ENCODE results near the gene GABPB1. TPM values are rescaled to one million over a fixed set of nuclear protein-coding genes. Genes with fewer than 3 reads are reported as not detected.

GABPB1 gene
- polyA plus RNA-seq, 3 donors: 12.9 to 15.1 (median 14.9) TPM

DNA sequence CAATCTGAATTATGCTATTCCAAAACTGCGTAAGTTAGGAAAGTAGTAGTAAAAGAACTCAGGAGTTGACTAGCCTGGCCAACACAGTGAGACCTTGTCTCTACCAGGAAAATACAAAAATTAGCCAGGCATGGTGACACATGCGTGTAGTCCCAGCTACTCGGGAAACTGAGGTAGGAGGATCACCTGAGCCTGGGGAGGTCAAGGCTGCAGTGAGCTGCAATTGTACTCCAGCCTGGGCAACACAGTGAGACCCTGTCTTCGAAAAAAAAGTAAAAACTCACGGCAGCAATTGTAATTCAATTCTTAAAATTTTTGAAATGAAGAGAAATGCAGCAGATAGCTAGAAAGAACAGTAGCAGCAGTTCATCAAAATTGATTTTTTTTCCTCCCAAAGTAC is 9.7 kb downstream of the GABPB1 start:
- intact Hi-C loops (cut with micrococcal nuclease): no loop called here
- H3K4me1 ChIP-seq (ENCODE audit: control insufficient read depth in 1 of 2, insufficient read depth in 2 of 2, low read length in 2 of 2): peaks cover 20 to 30% of the 10 kb centered on the region in 2 donors
- H3K4me1 Mint-ChIP-seq: peaks cover 35% of the 10 kb centered on the region
- no peak overlapping the region for H3K4me3 ChIP-seq (replicated peaks in 1 of 3; ENCODE audit: low read depth in 2 of 3, low read length in 3 of 3)
- no peak overlapping the region for H3K27ac ChIP-seq (ENCODE audit: low read depth in 1 of 2, low read length in 2 of 2)
- peaks cover 83% of the 10 kb centered on the region for H3K79me2 ChIP-seq (ENCODE audit: insufficient read depth, low read length)
- H3K36me3 ChIP-seq (replicated peaks in 1 of 2; ENCODE audit: control insufficient read depth in 1 of 2, insufficient read depth in 2 of 2, low read length in 2 of 2): no peaks in the 10 kb centered on the region
- no peaks in the 10 kb centered on the region for H3K9me3 Mint-ChIP-seq
- WGBS (ENCODE audit: insufficient coverage): 100% methylated on average over 2 of the region's 5 CpGs
- no peak overlapping the region for H2AFZ ChIP-seq (ENCODE audit: insufficient read depth, low read depth, low read length, poor library complexity, severe bottlenecking)
- no peaks in the 10 kb centered on the region for H3K27me3 ChIP-seq (ENCODE audit: control insufficient read depth in 2 of 2, insufficient read depth in 2 of 2, low read length in 2 of 2)
- H3K4me2 ChIP-seq (replicated peaks; ENCODE audit: extremely low read depth, low read length, poor library complexity, severe bottlenecking): no peak overlapping the region
- H3K27ac Mint-ChIP-seq: peak overlapping the region in 1 of 7 donors; percentile 6
- H3K9ac ChIP-seq (ENCODE audit: insufficient read depth, low read length, poor library complexity, severe bottlenecking): no peak overlapping the region
- TF ChIP-seq, protein P1, sequence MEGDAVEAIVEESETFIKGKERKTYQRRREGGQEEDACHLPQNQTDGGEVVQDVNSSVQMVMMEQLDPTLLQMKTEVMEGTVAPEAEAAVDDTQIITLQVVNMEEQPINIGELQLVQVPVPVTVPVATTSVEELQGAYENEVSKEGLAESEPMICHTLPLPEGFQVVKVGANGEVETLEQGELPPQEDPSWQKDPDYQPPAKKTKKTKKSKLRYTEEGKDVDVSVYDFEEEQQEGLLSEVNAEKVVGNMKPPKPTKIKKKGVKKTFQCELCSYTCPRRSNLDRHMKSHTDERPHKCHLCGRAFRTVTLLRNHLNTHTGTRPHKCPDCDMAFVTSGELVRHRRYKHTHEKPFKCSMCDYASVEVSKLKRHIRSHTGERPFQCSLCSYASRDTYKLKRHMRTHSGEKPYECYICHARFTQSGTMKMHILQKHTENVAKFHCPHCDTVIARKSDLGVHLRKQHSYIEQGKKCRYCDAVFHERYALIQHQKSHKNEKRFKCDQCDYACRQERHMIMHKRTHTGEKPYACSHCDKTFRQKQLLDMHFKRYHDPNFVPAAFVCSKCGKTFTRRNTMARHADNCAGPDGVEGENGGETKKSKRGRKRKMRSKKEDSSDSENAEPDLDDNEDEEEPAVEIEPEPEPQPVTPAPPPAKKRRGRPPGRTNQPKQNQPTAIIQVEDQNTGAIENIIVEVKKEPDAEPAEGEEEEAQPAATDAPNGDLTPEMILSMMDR (IDR thresholded peaks at IDR 0.05): no peak
- H3K36me3 Mint-ChIP-seq: peaks cover 3 to 16% of the 10 kb centered on the region in 2 donors
- H3K27me3 Mint-ChIP-seq (ENCODE audit: low read depth in 3 of 3): peaks cover 0 to 3% (median 0%) of the 10 kb centered on the region in 3 donors
- peaks cover 12% of the 10 kb centered on the region for H4K20me1 ChIP-seq (ENCODE audit: insufficient read depth, low read length)
- DNase-seq: no peak
- no peaks in the 10 kb centered on the region for H3K9me3 ChIP-seq (replicated peaks in 1 of 2; ENCODE audit: control insufficient read depth in 1 of 2, insufficient read depth in 1 of 2, low read length in 2 of 2)
- no peak overlapping the region for H3K4me3 Mint-ChIP-seq

DNA sequence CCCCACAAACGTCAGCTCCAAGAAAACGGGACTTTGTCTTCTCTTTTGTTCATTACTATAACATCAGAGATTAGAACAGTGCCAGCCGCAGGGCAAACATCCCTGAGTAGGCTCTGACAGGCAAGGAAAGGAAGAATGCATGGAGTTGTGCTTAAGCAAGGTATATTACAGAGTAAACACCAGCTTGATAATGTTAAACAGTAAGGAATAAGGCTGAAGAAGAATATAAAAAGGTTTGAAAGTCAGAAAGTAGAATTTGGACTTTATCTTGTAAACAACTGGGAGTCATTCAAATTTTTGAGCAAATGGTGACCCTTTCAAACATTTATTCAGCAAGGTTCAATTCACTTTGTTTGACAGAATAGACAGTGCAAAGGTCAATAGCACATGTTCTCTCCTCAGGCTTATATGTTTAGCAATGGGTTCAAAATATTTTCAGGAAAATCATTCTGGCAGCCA is 11.0 kb downstream of the GABPB1 start:
- no peaks in the 10 kb centered on the region for H3K9me3 ChIP-seq (replicated peaks in 1 of 2; ENCODE audit: control insufficient read depth in 1 of 2, insufficient read depth in 1 of 2, low read length in 2 of 2)
- no peak for DNase-seq
- H3K4me2 ChIP-seq (replicated peaks; ENCODE audit: extremely low read depth, low read length, poor library complexity, severe bottlenecking): no peak overlapping the region
- Mint-ChIP-seq H3K27me3 (ENCODE audit: low read depth in 3 of 3) (peaks cover 0 to 3% (median 0%) of the 10 kb centered on the region in 3 donors), H3K4me3 (no peak overlapping the region), H3K27ac (peak overlapping the region in 1 of 7 donors; percentile 71), H3K4me1 (peaks cover 35% of the 10 kb centered on the region), H3K9me3 (no peaks in the 10 kb centered on the region), H3K36me3 (peaks cover 3 to 16% of the 10 kb centered on the region in 2 donors)
- no peaks in the 10 kb centered on the region for H3K27me3 ChIP-seq (ENCODE audit: control insufficient read depth in 2 of 2, insufficient read depth in 2 of 2, low read length in 2 of 2)
- no peak overlapping the region for H3K27ac ChIP-seq (ENCODE audit: low read depth in 1 of 2, low read length in 2 of 2)
- H3K79me2 ChIP-seq (ENCODE audit: insufficient read depth, low read length): peaks cover 70% of the 10 kb centered on the region
- peaks cover 6% of the 10 kb centered on the region for H4K20me1 ChIP-seq (ENCODE audit: insufficient read depth, low read length)
- H3K4me3 ChIP-seq (replicated peaks in 1 of 3; ENCODE audit: low read depth in 2 of 3, low read length in 3 of 3): no peak overlapping the region
- no CpG with 5 or more reads among the region's 3 CpGs for WGBS (ENCODE audit: insufficient coverage)
- H3K36me3 ChIP-seq (replicated peaks in 1 of 2; ENCODE audit: control insufficient read depth in 1 of 2, insufficient read depth in 2 of 2, low read length in 2 of 2): no peaks in the 10 kb centered on the region
- TF ChIP-seq, protein P1 (IDR thresholded peaks at IDR 0.05): no peak
- intact Hi-C loops (cut with micrococcal nuclease): no loop called here
- no peak overlapping the region for H2AFZ ChIP-seq (ENCODE audit: insufficient read depth, low read depth, low read length, poor library complexity, severe bottlenecking)
- peaks cover 24 to 31% of the 10 kb centered on the region in 2 donors for H3K4me1 ChIP-seq (ENCODE audit: control insufficient read depth in 1 of 2, insufficient read depth in 2 of 2, low read length in 2 of 2)
- no peak overlapping the region for H3K9ac ChIP-seq (ENCODE audit: insufficient read depth, low read length, poor library complexity, severe bottlenecking)
